MM.1S (cell line): ENCODE results near the gene SIL1.
"Not testable (repeated sequence)": the region's sequence is repeated elsewhere in the genome, so short reads cannot be mapped to it uniquely, and the experiment has no call there.

Experiments
- DNase-seq: peaks from one replicate; pipeline ENCODE4 v3.0.0-alpha.2; 2015
- H2AFZ ChIP-seq: fragments of 300-600 bp; sonication (generic); 2 replicates; pipeline ENCODE4 v1.6.0; 2016; ENCODE audit warnings: antibody characterized with exemption, low read length
- H3F3A ChIP-seq: fragments of 300-600 bp; sonication (generic); 2 replicates; pipeline ENCODE4 v1.6.1; 2016; ENCODE audit warnings: mild to moderate bottlenecking, antibody characterized with exemption, low read length, moderate library complexity, mixed read lengths; ENCODE audit not compliant: insufficient read depth
- H3K27ac ChIP-seq: fragments of 300-600 bp; sonication (generic); 2 replicates; pipeline ENCODE4 v1.5.1; 2016; ENCODE audit warnings: mild to moderate bottlenecking, low read length
- H3K27me3 ChIP-seq: fragments of 300-600 bp; sonication (generic); replicated peaks from 2 replicates; pipeline ENCODE4 v1.6.0; 2016; ENCODE audit warnings: low read length; ENCODE audit not compliant: insufficient read depth
- H3K36me3 ChIP-seq: fragments of 300-600 bp; sonication (generic); replicated peaks from 2 replicates; pipeline ENCODE4 v1.6.1; 2016; ENCODE audit warnings: mild to moderate bottlenecking, low read length, mixed read lengths; ENCODE audit not compliant: insufficient read depth
- H3K4me1 ChIP-seq: fragments of 300-600 bp; sonication (generic); 2 replicates; pipeline ENCODE4 v1.6.1; 2016; ENCODE audit warnings: low read length, mixed read lengths
- H3K4me2 ChIP-seq: fragments of 300-600 bp; sonication (generic); 2 replicates; pipeline ENCODE4 v1.6.0; 2016; ENCODE audit warnings: low read depth, low read length
- H3K4me3 ChIP-seq: fragments of 300-600 bp; sonication (generic); 2 replicates; pipeline ENCODE4 v1.5.1; 2016; ENCODE audit warnings: low read length, mixed read lengths
- H3K79me2 ChIP-seq: fragments of 300-600 bp; sonication (generic); 2 replicates; pipeline ENCODE4 v1.6.1; 2016; ENCODE audit warnings: mixed run types, low read length, mixed read lengths
- H3K9ac ChIP-seq: fragments of 300-600 bp; sonication (generic); 2 replicates; pipeline ENCODE4 v1.6.1; 2016; ENCODE audit warnings: low read length, mixed read lengths
- H3K9me2 ChIP-seq: fragments of 300-600 bp; sonication (generic); replicated peaks from 2 replicates; pipeline ENCODE4 v1.6.1; 2016; ENCODE audit warnings: mild to moderate bottlenecking, low read length, mixed read lengths; ENCODE audit not compliant: insufficient read depth
- H3K9me3 ChIP-seq: fragments of 300-600 bp; sonication (generic); replicated peaks from 2 replicates; pipeline ENCODE4 v1.6.1; 2016; ENCODE audit warnings: mild to moderate bottlenecking, low read length, mixed read lengths; ENCODE audit not compliant: insufficient read depth
- H4K20me1 ChIP-seq: fragments of 300-600 bp; sonication (generic); 2 replicates; pipeline ENCODE4 v1.6.1; 2016; ENCODE audit warnings: mild to moderate bottlenecking, low read length, moderate library complexity, mixed read lengths; ENCODE audit not compliant: insufficient read depth
- EZH2 ChIP-seq: fragments of 300-600 bp; sonication (generic); optimal IDR thresholded peaks from 2 replicates; pipeline ENCODE3; 2017; ENCODE audit warnings: low read depth, mild to moderate bottlenecking, antibody characterized with exemption, low read length, mixed read lengths
- EZH2phosphoT487 ChIP-seq: fragments of 300-600 bp; sonication (generic); IDR thresholded peaks from 2 replicates; pipeline ENCODE4 v1.6.1; 2018; ENCODE audit warnings: antibody characterized with exemption, low read length
- TF ChIP-seq, protein P1 (sequence below): fragments of 300-600 bp; sonication (generic); IDR thresholded peaks from 2 replicates; pipeline ENCODE4 v1.5.1; 2016; ENCODE audit warnings: antibody characterized with exemption, low read length, mixed read lengths

Gene SIL1

DNA sequence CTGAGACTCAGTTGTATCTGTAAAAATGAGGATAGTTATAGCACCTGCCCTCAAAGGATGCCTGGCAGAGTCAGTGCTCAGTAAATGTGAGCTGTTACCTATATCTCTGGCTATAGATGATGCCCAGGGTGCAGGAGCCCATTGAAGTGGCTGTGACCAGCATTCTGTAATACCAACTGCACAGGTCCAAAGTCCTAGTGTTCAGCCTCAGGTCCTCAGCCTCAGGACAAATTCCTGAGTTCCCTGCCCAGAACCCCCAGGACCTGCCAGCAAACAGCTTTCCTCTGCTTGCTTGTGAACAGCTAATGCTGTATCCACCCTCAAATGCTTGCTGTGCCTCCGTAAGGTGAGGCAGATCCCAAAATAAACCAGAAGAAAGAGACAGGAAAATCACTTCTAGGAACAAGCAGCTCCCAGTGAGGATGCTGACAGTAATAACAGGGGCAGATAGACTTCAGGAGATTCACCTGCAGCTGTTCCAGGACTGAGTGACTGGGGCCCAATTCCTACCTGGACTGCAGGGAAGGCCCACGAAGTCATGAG, 80.8 kb downstream of the SIL1 start:
- Histone ChIP-seq H3K4me3 (no peak overlapping the region), H3K36me3 (no peaks in the 10 kb centered on the region; the same call in 1 of the 2 replicates), H3K27ac (no peak overlapping the region), H3F3A (no peaks in the 10 kb centered on the region), H3K4me2 (no peak overlapping the region), H3K9me3 (no peaks in the 10 kb centered on the region), H3K79me2 (no peaks in the 10 kb centered on the region), H3K4me1 (no peaks in the 10 kb centered on the region), H4K20me1 (no peaks in the 10 kb centered on the region), H3K9ac (no peak overlapping the region), H2AFZ (no peak overlapping the region), H3K9me2 (no peaks in the 10 kb centered on the region), H3K27me3 (no peaks in the 10 kb centered on the region)
- TF ChIP-seq EZH2 (no peak), EZH2phosphoT487 (no peak)
- TF ChIP-seq, protein P1, sequence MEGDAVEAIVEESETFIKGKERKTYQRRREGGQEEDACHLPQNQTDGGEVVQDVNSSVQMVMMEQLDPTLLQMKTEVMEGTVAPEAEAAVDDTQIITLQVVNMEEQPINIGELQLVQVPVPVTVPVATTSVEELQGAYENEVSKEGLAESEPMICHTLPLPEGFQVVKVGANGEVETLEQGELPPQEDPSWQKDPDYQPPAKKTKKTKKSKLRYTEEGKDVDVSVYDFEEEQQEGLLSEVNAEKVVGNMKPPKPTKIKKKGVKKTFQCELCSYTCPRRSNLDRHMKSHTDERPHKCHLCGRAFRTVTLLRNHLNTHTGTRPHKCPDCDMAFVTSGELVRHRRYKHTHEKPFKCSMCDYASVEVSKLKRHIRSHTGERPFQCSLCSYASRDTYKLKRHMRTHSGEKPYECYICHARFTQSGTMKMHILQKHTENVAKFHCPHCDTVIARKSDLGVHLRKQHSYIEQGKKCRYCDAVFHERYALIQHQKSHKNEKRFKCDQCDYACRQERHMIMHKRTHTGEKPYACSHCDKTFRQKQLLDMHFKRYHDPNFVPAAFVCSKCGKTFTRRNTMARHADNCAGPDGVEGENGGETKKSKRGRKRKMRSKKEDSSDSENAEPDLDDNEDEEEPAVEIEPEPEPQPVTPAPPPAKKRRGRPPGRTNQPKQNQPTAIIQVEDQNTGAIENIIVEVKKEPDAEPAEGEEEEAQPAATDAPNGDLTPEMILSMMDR = no peak
- DNase-seq = no peak

DNA sequence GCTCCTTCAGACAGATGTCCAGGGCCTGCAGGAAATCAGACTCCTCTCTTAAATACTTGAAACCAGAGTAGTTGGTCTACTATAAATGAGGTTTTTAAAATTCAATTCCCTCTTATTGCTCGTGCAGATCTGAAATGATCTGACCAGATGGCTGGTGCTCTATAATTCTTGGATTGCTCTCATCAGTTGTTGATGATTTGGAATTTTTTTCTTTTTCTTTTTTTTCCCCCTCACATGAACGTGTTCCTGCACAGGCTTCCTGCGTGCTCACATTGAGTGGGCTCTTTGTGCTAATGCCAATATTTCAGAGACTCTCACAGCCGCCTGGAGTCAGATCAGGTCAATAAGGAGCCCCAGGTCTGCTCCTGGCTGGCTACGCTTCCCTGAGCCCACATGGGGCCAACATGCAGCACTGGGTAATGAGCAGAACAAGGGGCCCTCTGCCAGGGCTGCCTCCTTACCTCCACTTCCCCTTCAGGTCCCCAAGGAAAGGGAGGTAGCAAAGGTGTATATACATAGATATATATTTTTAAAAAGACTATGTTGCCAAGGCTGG, 82.0 kb downstream of the SIL1 start:
- Histone ChIP-seq H4K20me1 (no peaks in the 10 kb centered on the region), H3K9me3 (no peaks in the 10 kb centered on the region), H3K27me3 (no peaks in the 10 kb centered on the region), H3K79me2 (no peaks in the 10 kb centered on the region), H3F3A (no peaks in the 10 kb centered on the region), H3K4me1 (no peaks in the 10 kb centered on the region), H3K27ac (no peak overlapping the region), H2AFZ (no peak overlapping the region), H3K9ac (no peak overlapping the region), H3K4me3 (no peak overlapping the region), H3K36me3 (no peaks in the 10 kb centered on the region; the same call in 1 of the 2 replicates), H3K9me2 (no peaks in the 10 kb centered on the region), H3K4me2 (no peak overlapping the region)
- DNase-seq = no peak
- TF ChIP-seq EZH2 = no peak
- TF ChIP-seq, protein P1 = no peak
- TF ChIP-seq EZH2phosphoT487 = no peak

DNA sequence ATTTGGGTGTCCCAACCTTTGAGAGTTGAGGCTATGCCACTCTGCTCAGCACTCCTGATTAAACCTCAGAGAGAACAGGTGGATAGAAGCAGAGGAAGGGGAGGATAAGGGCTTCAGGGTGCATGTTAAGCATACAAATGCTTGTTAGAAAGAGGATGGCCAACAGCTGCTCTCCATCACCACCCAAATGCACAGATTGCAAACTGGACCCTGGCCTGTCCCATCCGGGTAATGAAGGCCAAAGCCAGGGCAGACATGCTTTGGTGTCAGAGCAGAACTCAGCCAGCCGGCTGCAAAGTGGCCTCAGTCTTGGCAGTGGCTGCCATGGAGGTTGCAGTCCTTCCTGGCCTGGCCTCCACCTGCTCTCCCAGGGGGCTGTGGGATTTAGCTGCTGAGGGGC, 84.3 kb downstream of the SIL1 start:
- no peaks in the 10 kb centered on the region for H3K9me2 ChIP-seq
- no peaks in the 10 kb centered on the region for H3K9me3 ChIP-seq
- no peaks in the 10 kb centered on the region for H3K27me3 ChIP-seq
- H3K27ac ChIP-seq = no peak overlapping the region
- H3K79me2 ChIP-seq = no peaks in the 10 kb centered on the region
- no peak overlapping the region for H2AFZ ChIP-seq
- H4K20me1 ChIP-seq = no peaks in the 10 kb centered on the region
- no peaks in the 10 kb centered on the region for H3K4me1 ChIP-seq
- H3K9ac ChIP-seq = no peak overlapping the region
- DNase-seq = no peak
- no peak overlapping the region for H3K4me3 ChIP-seq
- H3F3A ChIP-seq = no peaks in the 10 kb centered on the region
- H3K36me3 ChIP-seq = no peaks in the 10 kb centered on the region; the same call in 1 of the 2 replicates
- H3K4me2 ChIP-seq = no peak overlapping the region
- TF ChIP-seq, protein P1 = no peak
- TF ChIP-seq EZH2phosphoT487 (no peak), EZH2 (no peak)

DNA sequence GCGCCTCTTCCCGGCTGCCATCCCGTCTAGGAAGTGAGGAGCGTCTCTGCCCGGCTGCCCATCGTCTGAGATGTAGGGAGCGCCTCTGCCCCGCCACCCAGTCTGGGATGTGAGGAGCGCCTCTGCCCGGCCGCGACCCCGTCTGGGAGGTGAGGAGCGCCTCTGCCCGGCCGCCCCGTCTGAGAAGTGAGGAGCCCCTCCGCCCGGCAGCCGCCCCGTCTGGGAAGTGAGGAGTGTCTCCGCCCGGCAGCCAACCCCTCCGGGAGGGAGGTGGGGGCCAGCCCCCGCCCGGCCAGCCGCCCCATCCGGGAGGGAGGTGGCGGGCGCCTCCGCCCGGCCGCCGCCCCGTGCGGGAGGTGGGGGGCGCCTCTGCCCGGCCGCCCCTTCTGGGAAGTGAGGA, 85.8 kb downstream of the SIL1 start:
- H3K4me1 ChIP-seq, H3K9me2 ChIP-seq, H3K36me3 ChIP-seq, H3F3A ChIP-seq, H3K9ac ChIP-seq, H3K27me3 ChIP-seq, DNase-seq, H3K79me2 ChIP-seq, H3K9me3 ChIP-seq, H3K4me3 ChIP-seq, H3K4me2 ChIP-seq, H2AFZ ChIP-seq, H4K20me1 ChIP-seq, H3K27ac ChIP-seq: not testable (repeated sequence)
